ENCODE results near the gene DNMT3L.

DNA sequence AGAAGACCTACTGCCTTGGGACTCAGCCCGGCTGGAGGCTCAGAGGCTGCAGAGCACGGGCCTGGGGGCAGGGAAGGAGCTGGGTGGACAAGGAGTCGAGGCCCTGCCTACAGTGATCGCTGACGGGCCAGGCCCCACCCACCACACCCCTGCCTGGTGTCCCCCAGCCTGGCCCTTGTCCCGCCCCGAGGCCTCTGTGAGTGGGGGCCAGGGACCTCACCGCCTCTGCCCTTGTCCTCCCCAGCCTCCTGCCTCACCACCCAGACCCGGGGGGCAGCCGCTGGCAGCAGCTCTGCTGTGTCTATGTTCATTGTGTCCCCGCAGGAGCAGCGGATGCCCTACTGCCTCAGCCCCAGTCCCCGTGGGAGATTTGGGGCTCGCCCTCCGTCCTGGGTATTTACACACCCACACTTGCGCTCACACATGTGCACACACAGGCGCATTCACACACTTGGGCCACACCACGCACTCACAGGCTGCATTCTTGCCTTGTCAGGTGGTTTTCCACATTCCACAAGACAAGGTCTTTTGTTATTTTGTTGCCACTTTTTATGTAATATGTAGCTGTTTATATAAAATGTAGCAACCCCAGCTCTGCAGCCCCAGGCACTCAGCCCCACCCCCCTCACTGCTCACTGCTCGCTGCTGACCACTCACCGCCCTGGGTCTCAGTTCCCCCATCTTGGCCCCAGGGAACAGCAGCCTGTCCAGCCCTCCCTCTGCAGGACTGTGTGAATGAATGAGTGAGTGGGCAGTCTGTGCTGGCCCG is 45.4 kb upstream of the DNMT3L start:
- TF ChIP-seq POLR2A (IDR thresholded peaks at IDR 0.05) (no peak), CTCF (IDR thresholded peaks at IDR 0.05) (no peak)

Measured in body of pancreas (tissue), 4 donors.